DMS153 (cell line): ENCODE measurements around the gene GRID1.
"Not testable (repeated sequence)": the region's sequence is repeated elsewhere in the genome, so short reads cannot be mapped to it uniquely, and the experiment has no call there.

Experiments
- DNase-seq: peaks from one replicate; lab custom pipeline; 2025; lab: John Stamatoyannopoulos, UW

Gene GRID1

DNA sequence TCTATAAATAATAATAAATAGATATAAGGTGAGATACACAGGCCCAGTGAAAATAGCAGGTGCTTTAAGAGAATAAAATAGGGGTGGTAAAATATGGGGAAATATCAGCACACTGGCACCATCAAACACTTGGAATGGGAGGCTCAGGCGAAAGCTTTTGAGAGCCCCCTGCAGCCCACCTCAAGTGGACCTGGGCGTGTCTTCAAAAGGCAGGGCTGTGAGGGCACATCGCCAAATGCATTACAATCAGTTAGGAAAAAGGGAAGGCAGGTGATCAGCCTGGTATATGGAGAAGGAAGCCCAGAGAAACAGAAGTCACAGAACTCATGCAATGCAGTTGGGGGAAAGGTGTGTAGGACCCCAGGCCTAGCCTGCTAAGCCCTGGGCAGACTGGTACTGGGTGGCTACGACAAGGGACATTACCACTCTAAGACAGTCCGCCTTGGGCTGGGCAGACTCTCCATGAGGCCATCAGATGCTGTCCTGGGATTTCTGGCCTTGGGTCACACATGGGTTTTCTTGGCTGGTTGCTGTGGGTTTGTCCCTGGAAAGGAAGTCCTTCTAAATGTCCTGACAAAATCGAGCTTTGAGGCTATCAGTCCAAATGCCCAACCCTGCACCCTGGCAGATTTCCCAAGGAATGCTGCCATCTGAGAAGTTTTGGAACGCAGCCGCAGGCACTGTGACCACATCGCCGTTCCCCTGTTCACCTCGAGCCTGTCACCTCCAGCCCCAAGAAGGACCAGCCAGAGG is 330.6 kb downstream of the GRID1 start:
- DNase-seq: no peak

DNA sequence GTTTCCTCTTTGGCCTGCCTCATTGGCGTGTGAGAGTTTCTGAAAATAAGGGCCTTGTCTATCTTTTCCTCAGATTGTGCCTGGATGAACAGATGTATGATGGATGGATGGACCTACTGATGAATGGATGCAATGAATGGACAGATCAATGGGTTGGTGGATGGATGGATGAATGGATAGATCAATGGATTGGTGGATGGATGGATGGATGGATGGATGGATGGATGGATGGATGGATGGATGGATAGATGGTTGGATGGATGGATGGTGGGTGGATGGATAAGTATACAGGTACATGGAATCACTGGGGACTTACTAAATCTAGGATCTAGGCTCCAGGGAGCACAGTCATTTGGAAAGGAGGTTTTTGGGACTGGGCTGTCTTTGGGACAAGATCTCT is 331.9 kb downstream of the GRID1 start:
- DNase-seq: no peak

DNA sequence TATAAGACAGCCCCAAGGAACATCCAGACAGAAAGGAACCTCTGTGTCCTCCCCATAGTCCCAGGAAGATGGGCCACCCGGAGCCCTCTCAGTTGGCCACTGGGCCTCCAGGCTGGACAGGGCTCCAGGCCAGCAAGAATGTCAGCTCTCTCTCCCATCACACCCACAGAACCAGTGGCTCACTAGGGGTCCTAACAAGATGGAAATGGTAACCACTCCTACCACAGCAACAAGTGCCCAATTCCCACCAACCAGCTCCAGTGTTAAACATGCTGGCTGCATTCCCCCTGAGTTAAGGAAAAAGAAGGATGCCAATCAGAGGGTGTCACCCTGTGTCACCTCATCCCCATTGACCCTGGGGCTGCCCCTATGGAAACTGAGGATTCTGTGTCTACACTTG is 333.0 kb downstream of the GRID1 start:
- no peak for DNase-seq

DNA sequence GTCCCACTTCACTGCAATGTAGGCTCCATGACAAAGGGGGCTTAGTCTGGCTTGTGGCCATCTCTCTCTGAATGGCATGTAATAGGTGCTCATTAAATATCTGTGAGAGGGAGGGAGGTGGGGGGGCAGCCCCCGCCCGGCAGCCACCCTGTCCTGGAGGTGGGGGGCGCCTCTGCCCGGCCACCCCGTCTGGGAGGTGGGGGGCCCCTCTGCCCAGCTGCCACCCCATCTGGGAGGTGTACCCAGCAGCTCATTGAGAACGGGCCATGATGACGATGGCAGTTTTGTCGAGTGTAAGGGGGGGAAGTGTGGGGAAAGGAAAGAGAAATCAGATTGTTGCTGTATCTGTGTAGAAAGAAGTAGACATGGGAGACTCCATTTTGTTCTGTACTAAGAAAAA is 334.5 kb downstream of the GRID1 start:
- not testable (repeated sequence) for DNase-seq

DNA sequence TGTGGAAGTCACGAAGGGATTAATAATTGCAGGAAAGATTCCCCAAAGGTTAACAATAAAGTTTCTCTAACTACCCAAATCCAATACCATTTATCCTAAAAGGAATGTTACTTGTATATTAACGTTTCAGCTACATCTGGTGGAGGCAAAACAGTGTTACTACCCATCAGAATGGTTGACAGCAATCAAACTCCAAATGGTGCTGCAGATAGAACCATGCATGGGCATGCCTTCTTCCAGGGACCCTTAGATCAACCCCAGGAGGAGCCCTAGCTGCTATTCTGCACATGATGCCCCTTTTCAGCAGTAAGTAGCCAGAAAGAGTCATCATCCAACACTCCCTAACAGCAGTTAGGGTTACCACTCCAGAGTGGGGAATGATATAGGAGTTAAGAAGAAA is 336.3 kb downstream of the GRID1 start:
- DNase-seq: no peak

DNA sequence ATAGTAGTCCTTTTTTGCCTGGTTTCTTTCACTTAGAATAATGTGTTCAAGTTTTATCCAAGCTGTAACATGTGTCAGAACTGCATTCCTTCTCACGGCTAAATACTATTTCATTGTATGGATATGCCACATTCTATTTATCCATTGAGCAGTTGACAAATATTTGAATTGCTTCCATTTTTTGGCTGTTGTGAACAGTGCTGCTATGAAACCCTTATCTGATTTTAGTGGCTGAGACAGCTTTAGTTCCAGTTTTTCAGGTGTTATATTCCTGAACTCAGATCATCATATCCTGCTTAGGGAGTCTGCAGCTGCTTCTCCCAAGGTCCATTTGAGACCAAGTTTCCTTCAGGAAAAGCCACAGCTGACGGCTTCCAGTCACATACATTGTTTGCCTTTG is 339.2 kb downstream of the GRID1 start:
- no peak for DNase-seq

DNA sequence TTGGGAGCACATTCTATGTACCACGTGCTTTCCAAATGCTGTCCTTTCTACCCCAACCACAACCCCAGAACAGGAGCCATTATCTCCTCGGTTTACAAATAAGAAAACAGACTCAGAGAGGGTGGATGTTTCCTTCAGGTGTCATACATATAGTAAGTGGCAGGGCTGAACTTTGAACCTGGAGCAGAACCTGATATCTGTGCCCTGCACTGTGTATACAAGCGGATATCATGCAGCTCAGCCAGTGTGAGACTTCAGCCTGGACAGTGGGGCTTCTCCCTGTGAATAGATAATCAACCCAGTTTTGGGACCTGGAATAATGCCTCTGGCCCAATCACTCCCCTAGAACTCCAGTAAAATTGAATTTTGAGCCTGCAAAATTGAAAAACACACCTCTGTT is 341.1 kb downstream of the GRID1 start:
- no peak for DNase-seq

DNA sequence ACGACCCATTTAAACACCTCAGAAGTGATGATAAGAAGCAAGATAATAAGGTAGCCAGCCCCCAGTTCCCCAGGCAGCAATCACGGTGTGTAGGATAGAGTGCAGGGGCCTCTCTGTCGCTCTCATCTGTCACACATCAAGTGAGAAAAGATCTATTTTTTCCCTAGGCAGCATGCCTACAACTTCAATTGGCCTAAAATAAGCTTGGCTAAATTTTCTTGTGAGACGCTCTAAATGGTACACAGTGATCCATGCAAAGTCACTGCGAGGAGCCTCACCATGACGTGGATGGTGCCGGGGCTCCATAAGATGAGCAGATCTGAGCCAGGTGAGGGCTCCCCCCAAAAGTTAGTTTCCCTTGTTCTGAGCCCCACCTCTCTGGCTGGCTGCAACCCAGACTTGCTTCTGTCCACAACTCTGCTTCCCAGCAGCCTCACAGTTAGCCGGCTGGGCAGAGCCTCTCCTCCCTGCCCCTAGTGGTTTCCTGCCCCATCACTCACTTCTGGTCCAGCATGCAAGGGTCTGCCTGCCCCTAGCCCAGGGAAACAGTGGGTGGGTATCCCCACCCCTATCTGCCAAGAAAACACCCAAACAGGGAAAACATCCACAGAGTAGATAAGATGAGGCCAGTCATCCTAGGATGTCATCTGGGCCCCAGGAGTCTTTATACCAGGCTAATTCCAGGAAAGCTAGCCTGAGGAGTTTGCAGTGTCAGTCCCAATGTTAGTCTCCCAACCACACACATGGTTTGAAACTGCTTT is 342.1 kb downstream of the GRID1 start:
- DNase-seq: no peak

DNA sequence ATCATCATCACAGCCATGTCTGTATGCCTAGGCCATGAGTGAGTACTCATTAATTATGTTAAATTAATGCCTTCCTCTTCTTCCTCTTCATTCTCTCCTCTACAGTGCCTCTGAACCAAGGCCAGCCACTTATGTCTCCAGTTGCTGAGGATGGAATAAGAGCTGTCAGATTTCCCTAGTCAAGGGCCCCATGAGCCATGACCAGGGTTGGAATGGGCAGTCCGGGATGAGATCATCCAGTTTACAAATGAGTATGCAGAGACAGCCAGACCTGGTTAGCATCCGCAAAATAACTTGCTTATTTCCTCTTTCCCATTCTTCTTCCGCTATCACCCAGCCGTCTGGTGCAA is 342.7 kb downstream of the GRID1 start:
- no peak for DNase-seq

DNA sequence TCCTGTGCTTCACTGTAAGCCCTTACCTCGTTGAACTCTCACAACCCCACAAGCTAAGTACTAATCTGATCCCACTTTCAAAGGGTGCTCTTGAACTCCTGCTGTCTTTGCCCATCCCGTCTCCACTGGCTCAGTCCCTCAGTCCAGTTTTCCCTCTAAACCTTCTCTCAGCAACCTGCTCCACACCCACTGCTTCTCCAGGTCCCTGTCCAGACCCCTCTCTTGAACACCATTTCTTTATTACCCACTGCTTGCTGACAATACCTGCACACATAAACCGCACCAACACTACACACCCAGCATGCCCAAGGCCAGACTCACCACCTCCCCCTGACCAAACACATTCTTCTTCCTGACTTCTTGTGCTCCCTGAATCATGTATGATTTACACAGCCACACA is 343.3 kb downstream of the GRID1 start:
- no peak for DNase-seq

DNA sequence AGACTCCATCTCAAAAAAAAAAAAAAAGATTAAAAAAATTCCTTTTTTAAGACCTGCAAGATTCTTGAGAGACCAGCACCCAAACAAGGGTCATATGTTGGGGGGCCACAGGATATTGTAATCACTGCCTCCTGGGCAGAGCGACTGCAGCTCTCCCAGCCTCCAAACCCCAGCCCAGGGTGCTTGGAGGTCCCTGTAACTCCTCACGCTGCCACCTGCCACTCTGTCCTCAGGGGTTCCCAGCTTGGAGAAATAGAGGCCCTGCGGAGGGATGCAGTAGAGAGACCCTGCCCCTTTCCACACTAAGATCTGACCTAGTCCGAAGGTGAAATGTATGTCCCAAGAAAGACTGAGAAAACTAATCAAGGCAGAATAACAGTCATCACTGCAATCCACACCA is 343.7 kb downstream of the GRID1 start:
- no peak for DNase-seq

DNA sequence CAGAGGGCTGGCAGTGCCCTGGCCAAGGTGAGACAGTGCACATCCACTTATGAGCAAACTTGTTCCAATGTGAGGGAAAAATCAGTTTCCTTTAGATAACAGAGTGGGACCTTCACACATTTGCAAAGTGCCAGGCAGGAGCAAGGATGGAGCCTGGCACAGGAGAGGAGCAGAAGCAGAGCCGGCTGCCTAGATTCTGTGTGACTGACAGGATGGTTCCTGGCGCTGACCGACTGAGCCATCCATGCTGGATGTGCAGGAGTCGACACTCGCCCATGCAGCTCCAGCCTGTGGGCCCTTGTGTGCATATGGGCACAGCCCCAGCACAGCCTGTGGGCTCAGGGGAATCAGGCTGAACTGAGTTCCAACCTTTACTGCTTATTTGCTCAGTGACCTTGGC is 346.5 kb downstream of the GRID1 start:
- DNase-seq: no peak

DNA sequence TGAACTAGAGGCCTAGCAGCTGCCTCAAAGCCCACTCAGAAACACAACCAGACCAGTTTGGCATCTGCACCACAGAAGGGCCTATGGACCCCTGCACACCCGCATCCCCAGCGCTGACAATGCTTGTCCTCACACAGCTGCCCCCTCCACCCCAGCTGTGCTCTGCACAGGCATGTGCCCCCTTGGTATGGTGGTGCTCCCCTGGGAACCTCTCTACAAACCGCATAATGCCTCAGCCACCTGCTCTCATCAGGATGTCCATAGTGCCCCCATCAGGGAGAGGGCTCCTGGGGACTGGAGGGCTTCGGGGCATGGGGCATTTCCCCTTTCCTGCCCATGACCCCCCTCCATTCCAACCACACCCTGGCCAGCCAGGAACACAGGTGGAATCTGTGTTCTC is 347.5 kb downstream of the GRID1 start:
- no peak for DNase-seq

DNA sequence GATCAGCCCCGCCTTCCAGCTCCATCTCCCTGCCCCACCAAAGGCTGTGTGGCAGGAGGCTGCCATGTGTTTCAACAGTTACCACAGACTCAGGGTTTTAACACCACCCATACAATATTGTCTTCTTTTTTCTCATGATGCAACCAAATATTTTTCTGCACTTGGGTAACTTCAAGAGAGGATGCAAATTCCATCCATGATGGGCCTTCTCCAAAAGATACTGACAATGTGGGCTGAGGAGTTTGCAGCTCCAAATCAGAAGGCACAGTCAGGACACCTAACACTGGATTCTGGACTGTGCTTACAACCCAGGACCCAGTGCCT is 347.9 kb downstream of the GRID1 start:
- no peak for DNase-seq

DNA sequence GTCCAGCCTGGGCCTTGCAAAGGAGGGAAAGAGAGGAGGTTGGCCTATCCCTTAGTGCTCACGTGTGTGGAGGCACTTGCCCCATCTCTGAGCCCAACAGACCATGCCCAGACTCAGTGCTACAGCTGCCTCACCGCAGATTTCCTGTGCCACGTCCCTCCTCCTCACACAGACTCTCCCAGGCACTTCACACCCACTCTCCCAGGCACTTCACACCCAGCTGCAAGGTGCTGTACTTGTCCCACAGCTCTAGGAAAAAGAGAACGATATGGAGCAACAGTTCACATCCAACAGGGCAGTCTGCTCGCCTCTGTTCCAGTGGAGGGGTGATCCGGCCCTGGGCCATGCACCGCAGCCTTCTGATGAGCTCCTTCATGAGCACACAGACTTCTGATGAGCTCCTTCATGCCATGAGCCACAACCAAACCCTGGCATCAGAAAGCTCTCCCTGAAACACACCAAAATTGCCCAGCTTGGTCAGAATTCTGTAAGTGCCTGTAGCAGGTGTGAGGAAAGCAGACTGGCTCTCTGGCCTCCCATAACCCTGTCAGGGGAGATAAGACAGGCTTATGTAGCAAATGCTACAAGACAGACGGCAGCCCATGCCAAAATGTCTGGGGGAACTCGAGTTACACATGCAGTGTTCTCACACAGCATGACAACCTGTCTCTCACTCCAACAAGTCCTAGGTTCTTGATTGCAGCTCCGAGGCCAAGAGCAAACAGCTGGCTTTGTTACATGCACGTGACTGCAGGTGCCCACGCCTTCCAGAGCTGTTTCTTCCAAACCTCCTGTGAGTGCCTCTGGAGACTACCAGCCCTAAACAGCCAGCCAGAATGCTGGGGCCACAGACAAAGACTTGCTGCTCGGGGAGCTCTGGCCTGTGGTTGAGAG is 348.5 kb downstream of the GRID1 start:
- DNase-seq: peak; percentile 51

DNA sequence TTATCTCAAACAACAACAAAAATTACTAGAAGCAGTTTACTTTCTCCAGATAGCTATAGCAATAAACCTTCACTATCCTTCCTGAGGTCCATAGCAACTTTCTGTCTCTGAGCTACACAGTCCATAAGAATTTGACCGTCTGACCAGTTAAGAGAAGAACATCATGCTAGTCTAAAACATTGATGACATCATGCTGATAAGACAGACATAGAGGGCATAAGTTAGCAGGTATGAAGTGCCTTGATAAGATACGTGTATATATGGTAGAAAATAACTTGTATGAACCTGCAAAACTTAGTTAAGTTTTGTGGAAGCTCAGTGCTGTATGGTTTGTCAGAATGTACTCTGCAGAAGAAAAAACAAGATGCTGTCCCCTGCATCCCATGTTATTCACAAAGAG is 353.0 kb downstream of the GRID1 start:
- DNase-seq: no peak

DNA sequence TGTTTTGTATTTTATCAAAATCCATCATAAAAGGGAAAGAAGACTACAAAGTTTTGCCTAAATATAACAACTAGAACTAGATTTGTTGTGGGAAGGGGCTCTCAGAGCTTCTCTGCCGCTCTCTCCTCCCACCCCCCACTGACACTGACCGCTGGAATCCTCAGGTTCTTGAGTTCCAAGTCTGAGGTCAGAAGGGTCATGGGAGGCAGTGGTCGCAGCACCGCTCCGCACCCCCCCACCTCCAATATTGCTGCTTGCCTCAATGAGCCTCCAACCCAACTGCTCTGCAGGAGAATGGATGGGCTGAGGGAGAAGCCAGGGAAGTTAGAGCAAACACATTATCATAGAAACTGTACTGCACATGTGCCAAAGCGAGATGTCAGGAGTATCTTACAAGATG is 359.4 kb downstream of the GRID1 start:
- no peak for DNase-seq

DNA sequence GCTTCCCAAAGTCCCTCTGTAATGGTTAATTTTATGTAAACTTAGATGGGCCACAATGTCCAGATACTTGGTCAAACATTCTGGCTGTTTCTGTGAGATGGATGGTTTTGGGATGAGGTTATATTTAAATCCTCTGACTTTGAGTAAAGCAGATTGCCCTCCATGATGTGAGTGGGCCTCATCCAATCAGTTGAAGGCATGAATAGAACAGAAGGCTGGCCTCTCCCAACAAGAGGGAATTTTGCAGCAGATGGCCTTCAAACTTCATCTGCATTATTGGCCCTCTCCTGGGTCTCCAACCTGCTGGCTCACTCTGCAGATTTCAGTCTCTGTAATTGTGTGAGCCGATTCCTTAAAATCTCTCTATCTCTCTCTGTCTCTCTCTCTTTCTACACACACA is 362.3 kb downstream of the GRID1 start:
- no peak for DNase-seq

DNA sequence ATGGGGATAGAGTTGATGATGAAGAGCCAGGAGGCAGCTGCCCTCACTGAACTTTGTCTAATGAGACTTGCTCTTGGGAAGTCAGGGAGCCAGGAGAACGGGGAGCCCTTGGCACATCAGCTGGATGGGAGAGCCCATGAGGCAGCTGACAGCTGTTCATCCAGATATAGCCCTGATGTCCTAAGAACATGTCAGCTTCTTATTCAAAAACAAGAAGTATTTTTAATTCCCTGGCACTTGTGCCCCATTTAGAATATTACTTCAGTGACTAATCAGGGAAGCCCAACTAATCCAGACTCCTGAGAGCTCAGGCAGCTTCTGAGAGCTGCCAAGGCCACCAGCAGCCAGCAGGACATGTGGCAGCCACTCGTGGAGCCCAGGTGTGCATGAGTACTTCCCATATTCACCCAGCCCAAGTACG is 363.4 kb downstream of the GRID1 start:
- DNase-seq: no peak

DNA sequence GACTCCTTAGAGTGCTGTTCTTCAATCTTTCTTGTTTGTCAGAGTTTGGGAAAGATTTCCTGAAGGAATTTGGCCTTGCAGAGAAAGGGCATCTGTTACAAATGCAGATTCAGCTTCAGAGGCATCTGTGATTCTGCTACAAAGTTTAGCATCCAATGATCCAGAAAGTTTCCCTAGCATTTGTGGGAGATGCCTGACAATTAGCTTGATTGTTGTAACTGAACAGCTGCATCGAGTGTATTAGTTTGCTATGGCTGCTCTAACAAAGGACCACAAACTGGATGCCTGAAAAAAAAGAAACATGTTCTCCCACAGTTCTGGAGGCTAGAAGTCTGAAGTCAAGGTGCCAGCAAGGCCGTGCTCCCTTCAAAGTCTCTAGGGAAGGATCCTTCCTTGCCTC is 365.1 kb downstream of the GRID1 start:
- DNase-seq: no peak

DNA sequence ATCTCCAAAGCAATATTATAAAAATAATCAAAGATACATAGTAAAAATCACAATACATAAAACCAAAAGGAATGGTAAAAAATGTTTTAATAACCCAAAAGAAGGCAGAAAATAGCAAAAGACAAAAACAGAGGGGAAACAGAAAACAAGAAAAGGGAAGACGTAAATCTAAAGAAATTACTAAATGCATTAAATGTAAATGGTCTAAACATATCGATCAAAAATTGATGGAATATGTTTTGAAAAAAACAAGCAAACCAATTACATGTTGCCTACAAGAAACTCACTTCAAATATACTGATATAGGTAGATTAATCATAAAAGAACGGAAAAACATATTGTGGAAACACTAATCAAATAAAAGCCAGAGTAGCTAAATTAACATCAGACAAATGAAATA is 369.1 kb downstream of the GRID1 start:
- DNase-seq: no peak

DNA sequence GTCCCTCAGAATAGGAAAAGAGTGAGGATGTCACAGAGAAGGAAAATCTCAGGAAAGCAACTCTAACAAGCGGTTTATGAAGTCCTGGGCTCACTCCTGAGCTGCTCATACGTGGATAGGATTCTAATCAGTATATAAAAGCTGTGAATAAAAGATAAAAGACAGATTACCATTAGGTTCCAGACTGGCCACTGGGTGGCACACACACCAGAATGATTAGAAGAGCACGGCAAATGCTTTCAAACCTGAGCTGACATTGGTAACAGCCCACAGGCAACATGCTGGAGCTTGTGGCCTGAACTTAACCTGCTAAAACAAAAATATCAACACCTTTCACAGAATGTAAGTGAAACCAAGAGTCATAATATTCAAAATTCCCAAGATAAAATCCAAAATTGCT is 370.8 kb downstream of the GRID1 start:
- peak; percentile 36 for DNase-seq
